ENCODE results near the gene APOL3.
A peak's percentile ranks its signal among the peaks of the same experiment; 100 is the strongest.
"Not testable (repeated sequence)": the region's sequence is repeated elsewhere in the genome, so short reads cannot be mapped to it uniquely, and the experiment has no call there.

The APOL3 gene

GRCh38 chr22:36192542-36192941 is 32.0 kb upstream of the APOL3 start:
- DNase-seq: no peak

- DNase-seq: no peak
Observed at GRCh38 chr22:36191106-36191836, 30.7 kb upstream of the APOL3 start.

GRCh38 chr22:36187862-36188261 is 27.3 kb upstream of the APOL3 start:
- not testable (repeated sequence) for DNase-seq

- DNase-seq: no peak
Observed at GRCh38 chr22:36185828-36186624, 25.5 kb upstream of the APOL3 start.

DNA sequence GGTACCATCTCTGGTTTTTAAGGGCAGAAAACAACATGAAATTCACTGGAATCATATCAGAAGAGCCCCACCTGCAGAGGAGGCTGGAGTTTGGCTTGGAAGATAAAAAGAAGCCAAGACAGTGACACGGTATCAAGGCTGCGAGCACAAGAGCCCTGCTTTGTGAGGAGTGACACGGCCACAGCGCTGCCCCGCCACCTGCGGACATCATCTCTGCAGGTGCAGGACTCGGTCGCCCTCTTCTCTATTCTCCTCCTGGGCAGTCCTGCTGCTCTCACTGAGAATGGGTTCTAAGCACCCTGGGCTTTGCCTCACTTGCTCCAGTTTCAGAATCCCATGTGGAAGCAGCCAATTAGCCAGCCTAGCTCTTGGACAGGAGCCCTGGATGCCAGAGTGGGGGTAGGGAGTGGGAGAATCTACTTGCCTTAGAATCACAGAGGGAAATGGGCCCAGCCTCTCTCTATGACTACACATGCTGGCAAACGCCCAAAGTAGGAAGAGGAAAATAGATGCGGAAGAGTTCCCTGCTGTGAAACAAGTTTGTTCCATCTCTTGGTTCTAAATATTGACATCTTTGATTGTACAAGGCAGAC is 24.0 kb upstream of the APOL3 start:
- no peak for DNase-seq

DNA sequence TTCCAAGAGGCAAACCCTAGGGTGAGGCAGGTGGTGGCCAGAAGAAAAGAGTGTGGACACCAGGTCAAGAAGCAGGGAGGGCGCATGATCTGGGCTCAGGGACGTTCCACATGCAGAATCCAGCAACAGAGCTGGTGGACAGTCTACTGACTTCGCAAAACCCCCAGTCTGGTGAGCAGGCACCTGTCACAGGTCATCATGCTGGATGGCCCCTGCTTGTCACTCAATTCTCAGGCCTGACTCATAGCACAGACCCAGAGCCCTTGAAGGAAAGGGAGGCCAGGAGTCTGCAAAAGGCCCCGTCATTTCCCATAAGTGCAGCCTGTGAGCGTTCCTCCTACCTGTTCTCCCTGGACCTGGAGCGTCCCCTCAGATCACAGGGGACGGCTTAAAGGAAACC is 22.9 kb upstream of the APOL3 start:
- no peak for DNase-seq

GRCh38 chr22:36182857-36183256 is 22.3 kb upstream of the APOL3 start:
- DNase-seq: no peak

- DNase-seq: no peak
Observed at GRCh38 chr22:36182056-36182455, 21.5 kb upstream of the APOL3 start.

GRCh38 chr22:36180928-36181327 is 20.4 kb upstream of the APOL3 start:
- no peak for DNase-seq

GRCh38 chr22:36180038-36180880 is 19.7 kb upstream of the APOL3 start:
- DNase-seq: peak; percentile 19 to 77

DNA sequence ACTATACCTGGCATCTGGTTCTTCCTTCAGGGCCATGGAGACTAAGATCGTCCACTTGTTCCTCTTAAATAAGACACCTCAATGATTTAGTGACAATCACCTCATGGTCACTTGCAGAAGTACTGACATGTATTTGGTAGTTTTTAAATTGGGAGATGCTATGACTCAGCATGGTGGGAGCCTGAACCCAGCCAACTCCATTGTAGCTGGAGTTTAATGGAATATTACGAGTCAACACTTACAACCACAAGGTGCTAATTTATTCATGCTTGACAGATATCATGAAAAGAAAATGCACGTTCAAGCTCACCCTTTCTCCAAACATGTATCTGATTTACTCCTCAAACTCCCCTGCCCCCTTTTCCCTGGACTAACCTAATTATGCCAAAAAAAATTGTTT is 16.6 kb upstream of the APOL3 start:
- no peak for DNase-seq

- DNase-seq: peak; percentile 90 to 93
Observed at GRCh38 chr22:36175892-36176291, 15.3 kb upstream of the APOL3 start.

DNA sequence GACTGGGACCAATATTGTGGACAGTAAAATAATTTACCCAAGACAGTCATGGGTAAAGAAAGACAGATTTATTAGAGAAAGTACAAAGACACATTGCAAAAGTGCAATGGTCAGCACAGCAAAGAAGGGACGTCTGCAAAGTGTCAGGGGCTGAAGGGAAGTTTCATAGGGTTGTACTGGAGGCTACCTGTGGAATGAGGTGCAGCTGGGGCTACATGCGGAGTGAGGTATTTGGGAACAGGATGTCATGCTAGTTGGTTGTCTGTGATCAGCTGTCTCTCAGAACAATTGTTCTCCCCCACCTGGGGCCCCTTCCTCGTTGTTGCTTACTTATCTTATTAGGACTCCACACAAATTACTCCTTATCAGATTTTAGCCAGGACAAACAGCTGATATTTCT is 11.4 kb upstream of the APOL3 start:
- DNase-seq: no peak

DNA sequence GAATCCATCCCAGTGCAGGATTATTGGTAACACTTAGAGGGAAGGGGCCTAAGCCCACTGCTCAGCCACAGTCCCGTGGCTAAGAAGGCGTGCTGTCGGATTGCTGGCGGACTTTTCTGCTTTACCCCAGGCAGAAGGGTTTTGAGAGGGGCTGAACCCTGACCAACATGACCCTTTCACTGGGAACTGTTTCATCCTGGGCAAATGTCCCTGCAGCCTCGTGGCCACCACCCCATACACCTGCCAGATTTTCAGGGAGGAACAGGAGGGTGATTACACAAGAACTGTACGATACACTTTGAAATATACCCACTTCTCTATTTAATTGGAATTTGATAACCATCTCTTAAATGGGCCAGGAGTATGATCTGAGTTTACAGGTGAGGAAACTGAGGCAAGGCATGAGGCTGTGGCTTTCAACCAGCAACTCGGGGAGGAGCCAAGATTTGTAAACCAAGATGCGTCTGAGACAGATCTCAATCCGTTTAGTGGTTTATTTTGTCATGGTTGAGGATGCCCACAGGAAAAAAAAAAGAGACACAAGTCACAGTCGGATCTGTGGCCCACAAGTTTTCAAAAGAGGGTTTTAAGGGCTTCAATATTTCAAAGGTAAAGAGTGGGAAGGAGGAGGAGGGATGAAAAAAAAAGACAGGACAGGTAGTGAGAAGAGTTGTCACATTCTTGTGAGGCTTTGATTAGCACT is 6.1 kb upstream of the APOL3 start:
- DNase-seq: no peak

DNA sequence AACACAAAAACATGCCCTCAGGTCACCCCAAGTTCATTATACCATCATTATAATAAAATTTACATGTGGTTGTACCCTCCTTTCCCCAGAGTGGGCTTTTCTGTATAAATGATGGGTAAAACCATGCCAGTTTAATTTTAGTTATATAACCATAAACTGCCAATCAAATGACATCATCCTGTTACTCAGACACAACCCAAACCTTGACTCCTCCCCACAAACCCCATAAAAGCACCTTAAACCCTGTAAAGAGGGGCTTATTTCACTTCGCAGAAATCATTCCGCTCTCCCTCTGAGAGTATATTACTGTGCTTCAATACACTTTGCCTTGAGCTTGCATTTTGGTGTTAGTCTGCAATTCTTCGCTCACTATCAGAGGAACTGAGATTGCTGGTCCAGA is 5.5 kb upstream of the APOL3 start:
- no peak for DNase-seq

DNA sequence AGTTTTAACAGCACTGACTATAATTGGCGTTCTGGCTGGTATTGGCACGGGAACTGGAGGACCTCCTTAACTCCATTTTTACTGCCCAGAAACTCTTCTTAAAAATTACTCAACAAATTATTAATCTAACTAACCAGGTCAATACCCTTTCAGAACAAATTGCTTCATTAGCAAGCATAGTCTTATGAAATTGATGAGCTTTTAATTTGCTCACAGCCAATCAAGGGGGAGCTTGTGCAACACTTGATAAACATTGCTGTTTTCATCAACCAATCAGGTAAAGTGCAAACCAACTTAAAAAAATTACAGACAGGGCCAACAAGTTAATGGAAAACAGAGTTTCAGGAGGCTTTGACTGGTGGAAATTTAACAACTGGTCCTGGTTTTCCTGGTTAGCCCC is 4.6 kb upstream of the APOL3 start:
- DNase-seq: no peak

- no peak for DNase-seq
Observed at GRCh38 chr22:36164621-36165020, 4.1 kb upstream of the APOL3 start.

- no peak for DNase-seq
Observed at GRCh38 chr22:36163497-36163896, 2.9 kb upstream of the APOL3 start.

GRCh38 chr22:36162127-36163034 is 1.8 kb upstream of the APOL3 start:
- no peak for DNase-seq

- DNase-seq: not testable (repeated sequence)
Observed at GRCh38 chr22:36161793-36162126, 1.2 kb upstream of the APOL3 start.

Measured in NCI-H526 (cell line).